ENCODE results near the gene CPNE8. TPM values are rescaled to one million over a fixed set of nuclear protein-coding genes. Genes with fewer than 3 reads are reported as not detected.

CPNE8 gene
- total and polyA plus RNA-seq, 8 donors: 2.3 to 36.5 (median 7.3) TPM

GRCh38 chr12:38736821-38737220 is 168.6 kb downstream of the CPNE8 start:
- intact Hi-C loops (cut with DNase I; ENCODE audit: low total_unique reads): no loop called here
- Histone ChIP-seq H3K27ac (no peak overlapping the region), H3K4me3 (no peak overlapping the region), H3K36me3 (no peaks in the 10 kb centered on the region), H3K27me3 (no peaks in the 10 kb centered on the region), H3K4me1 (no peaks in the 10 kb centered on the region), H3K9me3 (no peaks in the 10 kb centered on the region)
- no peak for DNase-seq
- no peak for TF ChIP-seq POLR2A (IDR thresholded peaks at IDR 0.05)
- TF ChIP-seq EP300 (IDR thresholded peaks at IDR 0.05): no peak
- TF ChIP-seq CTCF (IDR thresholded peaks at IDR 0.05): no peak
- no peak for TF ChIP-seq POLR2AphosphoS5 (IDR thresholded peaks at IDR 0.05)
- WGBS, 5 donors: 77 to 86% (median 83%) methylated on average over 3 of the region's 3 CpGs

GRCh38 chr12:38732761-38733160 is 172.6 kb downstream of the CPNE8 start:
- Histone ChIP-seq H3K9me3 (no peaks in the 10 kb centered on the region), H3K4me1 (no peaks in the 10 kb centered on the region), H3K27me3 (no peaks in the 10 kb centered on the region), H3K27ac (no peak overlapping the region), H3K4me3 (no peak overlapping the region), H3K36me3 (no peaks in the 10 kb centered on the region)
- no peak for DNase-seq
- TF ChIP-seq EP300 (IDR thresholded peaks at IDR 0.05): no peak
- no peak for TF ChIP-seq POLR2AphosphoS5 (IDR thresholded peaks at IDR 0.05)
- no peak for TF ChIP-seq POLR2A (IDR thresholded peaks at IDR 0.05)
- TF ChIP-seq CTCF (IDR thresholded peaks at IDR 0.05): no peak
- intact Hi-C loops (cut with DNase I; ENCODE audit: low total_unique reads): no loop called here

GRCh38 chr12:38728894-38729293 is 176.5 kb downstream of the CPNE8 start:
- 81 to 97% (median 94%) methylated on average over 1 of the region's 1 CpG for WGBS, 5 donors
- no peak for DNase-seq
- H3K36me3 ChIP-seq: no peaks in the 10 kb centered on the region
- H3K27ac ChIP-seq: no peak overlapping the region
- H3K4me3 ChIP-seq: no peak overlapping the region
- TF ChIP-seq CTCF (IDR thresholded peaks at IDR 0.05) (no peak), POLR2A (IDR thresholded peaks at IDR 0.05) (no peak), POLR2AphosphoS5 (IDR thresholded peaks at IDR 0.05) (no peak), EP300 (IDR thresholded peaks at IDR 0.05) (no peak)
- H3K27me3 ChIP-seq: no peaks in the 10 kb centered on the region
- intact Hi-C loops (cut with DNase I; ENCODE audit: low total_unique reads): no loop called here
- H3K4me1 ChIP-seq: no peaks in the 10 kb centered on the region
- H3K9me3 ChIP-seq: no peaks in the 10 kb centered on the region

GRCh38 chr12:38721611-38722252 is 183.7 kb downstream of the CPNE8 start:
- Histone ChIP-seq H3K27me3 (no peaks in the 10 kb centered on the region), H3K36me3 (peaks cover 0 to 31% (median 21%) of the 10 kb centered on the region in 4 donors), H3K27ac (no peak overlapping the region), H3K4me3 (no peak overlapping the region), H3K9me3 (peaks cover 0 to 1% (median 0%) of the 10 kb centered on the region in 4 donors), H3K4me1 (no peaks in the 10 kb centered on the region)
- TF ChIP-seq EP300 (IDR thresholded peaks at IDR 0.05) (no peak), POLR2A (IDR thresholded peaks at IDR 0.05) (no peak), CTCF (IDR thresholded peaks at IDR 0.05) (no peak), POLR2AphosphoS5 (IDR thresholded peaks at IDR 0.05) (no peak)
- DNase-seq: no peak
- intact Hi-C loops (cut with DNase I; ENCODE audit: low total_unique reads): no loop called here
- WGBS, 5 donors: 87 to 95% (median 91%) methylated on average over 10 of the region's 10 CpGs

Data from stomach (tissue), 9 donors.